ENCODE measurements around the gene TAF5. TPM values are rescaled to one million over a fixed set of nuclear protein-coding genes. Genes with fewer than 3 reads are reported as not detected.

The TAF5 gene
- total and polyA plus RNA-seq, 10 of the 15 experiments (the other 5 are each of a cell fraction or from before 2014, with no cell fraction given), result 3.7 to 9.2 (median 7.3) TPM

DNA sequence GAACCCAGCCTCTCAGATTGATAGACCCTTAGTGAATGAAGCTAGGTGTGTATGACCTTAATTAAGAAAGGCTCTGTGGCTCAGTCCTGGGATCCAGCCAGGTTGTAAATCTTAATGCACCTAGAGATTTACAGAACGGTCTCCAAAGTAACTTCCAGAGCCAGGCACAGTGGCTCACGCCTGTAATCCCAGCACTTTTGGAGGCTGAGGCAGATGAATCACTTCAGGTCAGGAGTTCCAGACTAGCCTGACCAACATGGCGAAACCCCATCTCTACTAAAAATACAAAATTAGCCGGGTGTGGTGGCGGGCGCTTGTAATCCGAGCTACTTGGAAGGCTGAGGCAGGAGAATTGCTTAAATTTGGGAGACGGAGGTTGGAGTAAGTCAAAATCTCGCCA lies 60.1 kb downstream of the TAF5 start (continued):
- TF ChIP-seq, protein P1, sequence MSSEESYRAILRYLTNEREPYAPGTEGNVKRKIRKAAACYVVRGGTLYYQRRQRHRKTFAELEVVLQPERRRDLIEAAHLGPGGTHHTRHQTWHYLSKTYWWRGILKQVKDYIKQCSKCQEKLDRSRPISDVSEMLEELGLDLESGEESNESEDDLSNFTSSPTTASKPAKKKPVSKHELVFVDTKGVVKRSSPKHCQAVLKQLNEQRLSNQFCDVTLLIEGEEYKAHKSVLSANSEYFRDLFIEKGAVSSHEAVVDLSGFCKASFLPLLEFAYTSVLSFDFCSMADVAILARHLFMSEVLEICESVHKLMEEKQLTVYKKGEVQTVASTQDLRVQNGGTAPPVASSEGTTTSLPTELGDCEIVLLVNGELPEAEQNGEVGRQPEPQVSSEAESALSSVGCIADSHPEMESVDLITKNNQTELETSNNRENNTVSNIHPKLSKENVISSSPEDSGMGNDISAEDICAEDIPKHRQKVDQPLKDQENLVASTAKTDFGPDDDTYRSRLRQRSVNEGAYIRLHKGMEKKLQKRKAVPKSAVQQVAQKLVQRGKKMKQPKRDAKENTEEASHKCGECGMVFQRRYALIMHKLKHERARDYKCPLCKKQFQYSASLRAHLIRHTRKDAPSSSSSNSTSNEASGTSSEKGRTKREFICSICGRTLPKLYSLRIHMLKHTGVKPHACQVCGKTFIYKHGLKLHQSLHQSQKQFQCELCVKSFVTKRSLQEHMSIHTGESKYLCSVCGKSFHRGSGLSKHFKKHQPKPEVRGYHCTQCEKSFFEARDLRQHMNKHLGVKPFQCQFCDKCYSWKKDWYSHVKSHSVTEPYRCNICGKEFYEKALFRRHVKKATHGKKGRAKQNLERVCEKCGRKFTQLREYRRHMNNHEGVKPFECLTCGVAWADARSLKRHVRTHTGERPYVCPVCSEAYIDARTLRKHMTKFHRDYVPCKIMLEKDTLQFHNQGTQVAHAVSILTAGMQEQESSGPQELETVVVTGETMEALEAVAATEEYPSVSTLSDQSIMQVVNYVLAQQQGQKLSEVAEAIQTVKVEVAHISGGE (CRISPR knock-in tag; IDR thresholded peaks at IDR 0.05), result no peak
- TF ChIP-seq IKZF1 (conservative IDR thresholded peaks at IDR 0.05) (no peak), BCL11A (IDR thresholded peaks at IDR 0.05; ENCODE audit: low read depth, low read length) (no peak)

GRCh38 chr10:103428989-103429643 lies 61.3 kb downstream of the TAF5 start:
- CTCF ChIA-PET, result no interaction called here
- TF ChIP-seq SMARCA5 (IDR thresholded peaks at IDR 0.05) (no peak), YBX1 (IDR thresholded peaks at IDR 0.05) (no peak), RELA (IDR thresholded peaks at IDR 0.05; ENCODE audit: borderline replicate concordance, partially characterized antibody) (no peak), KDM1A (IDR thresholded peaks at IDR 0.05; ENCODE audit: borderline replicate concordance) (no peak), TAF1 (IDR thresholded peaks at IDR 0.05; ENCODE audit: borderline replicate concordance, low read depth, low read length) (no peak), HCFC1 (IDR thresholded peaks at IDR 0.05; ENCODE audit: low read length) (no peak), ZNF592 (IDR thresholded peaks at IDR 0.05) (no peak), NR2C2 (IDR thresholded peaks at IDR 0.05; ENCODE audit: borderline replicate concordance, control insufficient read depth, insufficient read length, low read depth) (no peak), MLLT1 (IDR thresholded peaks at IDR 0.05) (no peak), CHD2 (IDR thresholded peaks at IDR 0.05; ENCODE audit: borderline replicate concordance, low read depth, low read length) (no peak), ZZZ3 (IDR thresholded peaks at IDR 0.05; ENCODE audit: control insufficient read depth, insufficient read length, low read depth) (no peak), CREB1 (IDR thresholded peaks at IDR 0.05; ENCODE audit: low read depth) (no peak)

More at GRCh38 chr10:103428989-103429643, 61.3 kb downstream of the TAF5 start:
- Histone ChIP-seq H3K27ac (ENCODE audit: control insufficient read depth, insufficient read depth) (no peak overlapping the region), H3K4me3 (no peak overlapping the region), H3K9me3 (replicated peaks; ENCODE audit: control insufficient read depth, insufficient read depth, low read length) (no peaks in the 10 kb centered on the region), H2AFZ (ENCODE audit: control insufficient read depth, low read depth, low read length) (no peak overlapping the region), H4K20me1 (ENCODE audit: control insufficient read depth, insufficient read depth) (no peaks in the 10 kb centered on the region), H3K79me2 (ENCODE audit: control insufficient read depth, insufficient read depth, low read length) (no peaks in the 10 kb centered on the region), H3K4me2 (ENCODE audit: control insufficient read depth, insufficient read depth) (no peak overlapping the region), H3K36me3 (ENCODE audit: control insufficient read depth in 2 of 2, insufficient read depth in 2 of 2, low read length in 1 of 2) (peaks cover 17 to 53% of the 10 kb centered on the region in 2 experiments), H3K4me1 (ENCODE audit: control insufficient read depth, insufficient read depth, low read length) (no peaks in the 10 kb centered on the region), H3K27me3 (replicated peaks in 1 of 2; ENCODE audit: control insufficient read depth in 2 of 2, insufficient read depth in 2 of 2, low read length in 1 of 2) (no peaks in the 10 kb centered on the region), H3K9ac (ENCODE audit: control insufficient read depth, insufficient read depth, low read length) (no peak overlapping the region)
- ChIA-PET POLR2A (no interaction called here), SMC1A (ENCODE audit: uncharacterized antibody, unreplicated experiment) (no interaction called here), RAD21 (ENCODE audit: unreplicated experiment) (interaction anchor here (1.0 kb wide), 1 partner anchor 54 kb away, joined by 3 read pairs; no protein-coding TSS in a partner anchor)
- DNase-seq (ENCODE audit: low read depth, low spot score) (no peak), ATAC-seq (no peak), FAIRE-seq (no peak)
- WGBS (ENCODE audit: insufficient coverage, insufficient replicate concordance, low lambda C conversion rate, missing lambda C conversion rate), result 79% methylated on average over 5 of the region's 5 CpGs
- no TSS peak for BruUV-seq (replicated peaks)
- intact Hi-C loops (cut with micrococcal nuclease; ENCODE audit: unreplicated experiment), result no loop called here
- in situ Hi-C loops (cut with MboI), result no loop called here
